HG03442 (cell line): ENCODE data around the gene C19orf85.
"Not testable (repeated sequence)": the region's sequence is repeated elsewhere in the genome, so short reads cannot be mapped to it uniquely, and the experiment has no call there.

Experiments
- ATAC-seq: cut with Tn5 transposase; IDR thresholded peaks from one replicate; pipeline ENCODE4 v1.9.1; 2021; ENCODE audit warnings: mild to moderate bottlenecking, moderate library complexity; ENCODE audit not compliant: unreplicated experiment

C19orf85 gene

GRCh38 chr19:55442372-55442961, 22.1 kb downstream of the C19orf85 start:
- ATAC-seq = no peak

- no peak for ATAC-seq
These were observed 22.7 kb downstream of the C19orf85 start for GRCh38 chr19:55441692-55442321.

DNA sequence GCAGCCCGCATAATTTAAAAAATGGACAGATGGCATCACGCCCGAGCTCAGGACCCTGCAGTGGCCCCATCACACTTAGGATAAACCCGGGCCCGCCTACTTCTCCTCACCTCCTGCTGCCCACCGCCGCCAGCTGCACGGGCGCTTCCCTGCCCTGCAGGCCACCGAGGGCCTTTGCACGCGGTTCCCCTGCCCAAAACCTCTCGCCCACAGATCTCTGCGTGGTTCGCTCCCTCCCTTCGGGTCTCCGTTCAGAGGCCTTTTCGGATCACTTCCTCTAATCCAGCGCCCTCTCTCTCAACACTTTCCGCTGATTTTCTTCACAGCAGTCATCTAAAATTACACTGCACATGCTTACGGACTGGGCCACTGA, 23.2 kb downstream of the C19orf85 start:
- no peak for ATAC-seq

DNA sequence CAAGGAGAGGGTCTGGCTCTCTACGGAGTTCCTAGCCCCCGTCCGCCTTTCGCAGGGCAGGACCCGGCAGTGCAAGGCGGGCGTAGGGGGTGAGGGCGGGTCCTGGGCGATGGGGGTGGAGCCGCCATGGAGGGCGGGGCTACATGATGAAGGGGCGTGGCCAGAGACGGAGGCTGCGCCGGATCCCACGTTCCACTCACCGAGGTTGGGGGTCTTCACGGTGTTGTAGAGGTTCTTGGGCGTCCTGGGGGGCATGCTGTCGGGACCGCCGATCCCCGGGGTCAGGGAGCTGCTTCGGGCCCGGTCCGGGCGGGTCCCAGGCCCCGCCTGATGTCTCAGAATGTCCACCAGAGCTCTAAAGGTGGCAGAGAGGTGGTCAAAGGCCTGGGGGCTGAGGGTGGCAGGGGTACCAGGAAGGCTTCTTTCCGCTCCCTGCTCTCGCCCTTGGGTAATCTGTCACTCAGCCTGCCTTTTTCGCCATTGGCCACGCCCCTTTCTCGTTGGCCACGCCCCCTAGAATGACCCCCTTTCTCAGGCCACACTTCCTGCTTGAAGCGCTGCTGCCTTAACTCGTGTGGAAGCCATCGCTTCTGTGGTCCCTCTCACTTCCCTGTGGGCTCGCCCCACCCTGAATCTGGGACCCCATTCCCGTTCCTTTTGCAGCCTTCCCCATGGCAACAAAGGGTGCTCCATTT, 24.0 kb downstream of the C19orf85 start:
- no peak for ATAC-seq

- no peak for ATAC-seq
These were observed 25.5 kb downstream of the C19orf85 start for GRCh38 chr19:55439052-55439451.

GRCh38 chr19:55437410-55437809, 27.1 kb downstream of the C19orf85 start:
- ATAC-seq = no peak

GRCh38 chr19:55436847-55437246, 27.7 kb downstream of the C19orf85 start:
- no peak for ATAC-seq

DNA sequence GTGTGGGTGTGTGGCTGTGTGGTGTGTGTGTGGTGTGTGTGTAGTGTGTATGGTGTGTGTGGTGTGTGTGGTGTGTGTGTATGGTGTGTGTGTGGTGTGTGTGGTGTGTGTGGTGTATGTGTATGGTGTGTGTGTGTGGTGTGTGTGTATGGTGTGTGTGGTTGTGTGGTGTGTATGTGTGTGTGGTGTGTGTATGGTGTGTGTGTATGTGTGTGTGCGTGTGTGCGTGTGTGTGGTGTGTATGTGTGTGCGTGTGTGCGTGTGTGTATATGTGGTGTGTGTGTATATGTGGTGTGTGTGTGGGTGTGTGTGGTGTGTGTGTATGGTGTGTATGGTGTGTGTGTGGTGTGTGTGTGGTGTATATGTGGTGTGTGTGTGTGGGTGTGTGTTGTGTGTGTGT, 29.5 kb downstream of the C19orf85 start:
- ATAC-seq = no peak

DNA sequence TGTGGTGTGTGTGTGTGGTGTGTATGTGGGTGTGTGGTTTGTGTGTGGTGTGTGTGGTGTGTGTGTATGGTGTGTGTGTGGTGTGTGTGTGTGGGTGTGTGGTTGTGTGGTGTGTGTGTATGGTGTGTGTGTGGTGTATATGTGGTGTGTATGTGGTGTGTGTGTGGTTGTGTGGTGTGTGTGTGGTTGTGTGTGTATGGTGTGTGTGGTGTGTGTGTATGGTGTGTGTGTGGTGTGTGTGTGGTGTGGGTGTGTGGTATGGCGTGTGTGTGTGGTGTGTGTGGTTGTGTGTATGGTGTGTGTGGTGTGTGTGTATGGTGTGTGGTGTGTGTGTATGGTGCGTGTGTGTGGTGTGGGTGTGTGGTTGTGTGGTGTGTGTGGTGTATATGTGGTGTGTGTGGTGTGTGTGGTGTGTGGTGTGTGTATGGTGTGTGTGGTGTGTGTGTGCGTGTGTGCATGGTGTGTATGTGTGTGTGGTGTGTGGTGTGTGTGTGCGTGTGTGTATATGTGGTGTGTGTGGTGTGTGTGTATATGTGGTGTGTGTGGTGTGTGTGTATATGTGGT, 30.1 kb downstream of the C19orf85 start:
- ATAC-seq = no peak

DNA sequence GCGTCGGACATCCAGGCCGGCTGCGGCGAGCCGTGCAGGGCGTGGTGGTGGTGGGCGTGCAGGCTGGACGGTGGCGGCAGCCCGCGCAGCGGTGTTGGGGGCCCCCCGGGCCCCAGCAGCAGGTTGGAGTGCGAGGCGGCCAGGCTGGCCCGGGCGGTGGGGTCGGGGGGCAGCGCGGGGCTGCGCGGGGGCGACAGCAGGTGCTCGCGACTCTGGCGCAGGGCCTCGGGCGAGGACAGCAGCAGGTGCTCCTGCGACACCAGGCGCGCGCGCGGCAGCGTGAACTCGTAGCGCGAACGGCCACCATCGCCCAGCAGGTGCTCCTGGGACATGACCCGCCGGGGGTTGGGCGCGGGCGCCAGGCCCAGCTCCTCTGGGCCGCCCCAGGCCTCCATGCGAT, 31.3 kb downstream of the C19orf85 start:
- ATAC-seq = no peak

DNA sequence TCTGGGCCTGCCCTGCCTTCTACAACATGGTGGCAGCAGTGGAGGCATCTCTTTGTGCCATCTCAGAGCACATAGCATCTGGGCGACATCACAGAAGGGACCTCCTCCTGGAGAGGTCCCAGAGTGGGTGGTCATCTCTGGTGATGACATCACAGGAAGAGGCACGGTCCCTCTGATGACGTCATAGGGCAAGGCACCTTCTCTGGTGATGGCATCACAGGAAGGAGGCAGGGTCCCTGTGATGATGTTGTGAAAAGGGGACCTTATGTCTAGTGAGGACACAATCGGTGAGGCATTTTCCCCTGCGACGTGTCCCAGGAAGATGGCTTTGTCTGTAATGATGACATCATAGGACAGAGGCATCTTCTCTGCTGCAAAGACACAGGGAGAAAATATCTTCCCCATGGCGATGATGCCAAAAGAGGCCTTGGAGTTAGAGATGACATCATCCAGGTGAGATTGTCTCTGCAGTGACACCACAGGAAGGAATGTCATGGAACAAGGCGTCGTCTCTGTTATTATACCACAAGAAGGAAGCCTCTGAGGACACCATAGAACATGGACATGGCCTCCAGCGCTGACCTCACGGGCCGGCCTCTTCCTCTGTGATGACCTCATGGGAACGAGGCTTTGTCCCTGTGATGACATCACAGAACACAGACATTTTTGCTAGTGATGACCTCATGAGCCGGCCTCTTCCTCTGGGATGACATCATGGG, 32.2 kb downstream of the C19orf85 start:
- no peak for ATAC-seq

DNA sequence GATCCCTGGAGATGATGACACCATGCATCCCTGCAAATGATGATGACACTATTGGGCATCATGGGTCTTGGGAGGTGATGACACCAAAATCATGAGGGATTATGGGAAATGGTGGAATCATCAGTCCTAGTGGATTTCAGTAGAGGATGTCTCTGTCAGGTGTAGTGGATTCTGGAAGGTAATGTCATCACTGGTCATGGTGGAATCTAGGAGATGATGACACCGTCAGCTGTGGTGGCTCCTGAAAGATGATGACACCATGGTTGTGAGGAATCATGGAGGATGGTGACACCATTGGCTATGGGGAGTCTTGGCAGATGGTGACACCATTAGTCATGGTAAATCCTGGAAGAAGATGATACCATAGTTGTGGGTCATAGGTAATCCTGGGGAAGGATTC, 33.4 kb downstream of the C19orf85 start:
- no peak for ATAC-seq

DNA sequence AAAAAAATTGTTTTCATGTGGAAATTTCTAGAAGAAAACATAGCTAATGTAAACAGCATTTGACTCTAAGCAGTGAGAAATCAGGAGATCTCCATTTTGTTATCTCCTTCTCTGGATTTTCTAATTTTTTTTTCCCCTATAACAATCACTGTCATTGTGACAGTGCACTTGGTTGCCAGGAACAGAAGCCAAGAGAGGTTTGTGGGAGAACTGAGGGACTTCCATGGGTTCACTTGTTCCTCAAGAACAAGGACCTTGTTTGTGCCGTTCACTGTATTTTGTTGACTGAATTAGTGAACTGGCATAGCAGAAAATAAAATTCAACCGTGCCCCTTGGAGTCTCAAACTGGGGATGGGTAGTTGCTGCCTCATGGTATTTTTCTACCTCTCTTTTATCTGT, 38.5 kb downstream of the C19orf85 start:
- ATAC-seq = no peak

GRCh38 chr19:55424518-55424917, 40.0 kb downstream of the C19orf85 start:
- ATAC-seq = no peak

DNA sequence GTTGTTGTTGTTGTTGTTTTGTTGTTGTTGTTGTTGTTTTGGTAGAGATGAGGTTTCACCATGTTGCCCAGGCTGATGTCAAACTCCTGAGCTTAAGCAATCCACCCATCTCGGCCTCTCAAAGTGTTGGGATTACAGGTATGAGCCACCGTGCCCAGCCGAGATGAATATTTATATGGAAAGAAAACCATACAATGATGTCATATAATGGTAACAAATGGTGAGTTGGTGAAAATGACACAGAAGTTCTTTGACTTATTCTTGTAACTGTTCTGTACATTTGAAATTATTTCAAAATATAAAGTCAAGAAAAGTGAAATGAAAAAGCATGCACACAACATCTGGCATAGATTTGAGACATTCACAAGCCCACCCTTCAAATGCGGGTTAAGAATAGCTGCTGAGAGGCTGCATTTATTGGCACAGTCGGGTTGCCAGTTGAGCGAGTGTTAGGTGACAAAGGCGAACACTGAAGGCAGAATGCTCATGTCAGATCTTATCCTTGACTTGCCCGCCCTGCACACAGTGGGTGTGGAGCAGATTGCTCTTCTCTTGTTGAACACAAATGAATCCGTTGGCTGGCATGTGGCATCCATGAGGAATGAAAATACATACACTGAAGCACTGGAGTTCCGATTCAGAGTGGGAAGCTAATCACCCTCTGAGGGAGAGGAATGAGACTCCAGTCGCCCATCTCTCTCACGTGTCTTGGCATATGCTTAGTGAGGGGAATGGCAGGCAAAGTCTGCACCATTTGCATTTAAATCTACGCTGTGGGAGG, 41.1 kb downstream of the C19orf85 start:
- ATAC-seq = no peak

DNA sequence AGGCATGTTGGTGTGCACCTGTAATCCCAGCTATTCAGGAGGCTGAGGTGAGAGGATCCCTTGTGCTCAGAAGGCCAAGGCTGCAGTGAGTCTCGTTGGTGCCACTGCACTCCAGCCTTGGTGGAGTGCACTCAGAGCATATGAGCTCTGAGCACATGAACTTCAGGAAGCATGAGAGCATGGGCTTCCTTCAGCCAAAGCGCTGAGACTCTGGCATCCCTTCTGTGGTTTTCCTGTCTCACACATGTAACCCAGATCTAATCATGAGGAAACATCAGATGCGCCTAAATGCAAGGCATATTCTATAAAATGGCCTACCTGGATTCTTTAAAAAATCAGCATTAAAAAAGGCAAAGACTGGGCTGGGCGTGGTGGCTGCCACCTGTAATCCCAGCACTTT, 43.3 kb downstream of the C19orf85 start:
- ATAC-seq = not testable (repeated sequence)

DNA sequence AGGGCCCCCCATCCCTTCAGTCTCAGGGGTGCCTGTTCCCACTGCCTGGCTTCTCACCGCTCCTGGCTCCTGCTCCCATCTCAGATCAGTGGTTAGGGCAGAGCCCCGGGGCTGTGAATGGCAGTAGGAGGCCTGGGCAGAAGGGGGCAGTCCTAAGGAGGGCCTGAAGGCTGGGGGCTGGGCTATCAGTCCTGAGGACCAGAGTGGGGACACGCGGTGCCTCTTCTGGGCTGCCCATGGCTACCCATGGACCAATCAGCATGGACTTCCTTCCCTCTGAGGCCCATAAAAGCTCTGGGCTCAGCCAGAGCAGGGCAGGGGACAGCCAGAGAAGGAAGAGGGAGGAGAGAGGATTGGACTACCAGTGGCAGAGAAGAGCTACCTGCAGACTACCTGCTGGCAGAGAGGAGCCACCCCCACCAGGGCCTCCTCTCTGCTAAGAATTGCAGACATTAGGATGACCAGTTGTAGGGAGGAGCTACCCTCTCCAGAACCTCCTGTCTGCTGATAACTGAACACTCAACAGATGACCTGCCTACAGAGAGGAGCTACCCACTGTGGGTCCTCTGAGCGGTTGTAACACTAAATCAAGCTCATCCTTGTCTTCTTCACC, 44.8 kb downstream of the C19orf85 start:
- no peak for ATAC-seq

GRCh38 chr19:55419103-55419502, 45.4 kb downstream of the C19orf85 start:
- no peak for ATAC-seq

- ATAC-seq = no peak
These were observed 46.4 kb downstream of the C19orf85 start for GRCh38 chr19:55418185-55418584.
